Fibroblast of upper back skin (primary cell): ENCODE measurements around the gene INPP4B.
"Not testable (repeated sequence)": the region's sequence is repeated elsewhere in the genome, so short reads cannot be mapped to it uniquely, and the experiment has no call there.

ENCODE experiments used
- DNase-seq: peaks from one replicate; pipeline ENCODE4 v3.0.0-alpha.2; 2013

INPP4B gene

GRCh38 chr4:142539796-142540482 is 306.2 kb downstream of the INPP4B start:
- DNase-seq = no peak

GRCh38 chr4:142535009-142535408 is 311.1 kb downstream of the INPP4B start:
- no peak for DNase-seq

- DNase-seq = no peak
These were observed 314.0 kb downstream of the INPP4B start for GRCh38 chr4:142532054-142532453.

GRCh38 chr4:142530728-142531127 is 315.4 kb downstream of the INPP4B start:
- no peak for DNase-seq

GRCh38 chr4:142528433-142528832 is 317.7 kb downstream of the INPP4B start:
- no peak for DNase-seq

DNA sequence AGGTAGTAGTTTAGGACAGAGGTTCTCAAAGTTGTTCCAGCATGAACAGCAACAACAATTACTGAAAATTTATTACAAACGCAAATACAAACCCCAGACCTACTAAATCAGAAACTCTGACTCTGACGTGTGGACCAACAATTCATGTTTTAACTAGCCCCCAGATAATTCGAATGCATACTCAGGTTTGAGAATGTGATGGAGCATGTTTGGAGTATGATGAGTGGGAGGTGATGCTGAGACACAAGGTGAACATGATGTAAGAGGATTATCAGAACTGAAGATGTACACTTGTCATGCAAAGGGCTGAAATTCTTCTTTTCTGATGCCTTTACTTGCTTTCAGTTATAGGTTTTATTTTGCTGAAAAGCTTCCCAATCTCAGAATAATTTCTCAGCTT is 323.0 kb downstream of the INPP4B start:
- no peak for DNase-seq

- peak; percentile 17 for DNase-seq
These were observed 326.8 kb downstream of the INPP4B start for GRCh38 chr4:142519342-142519741.

DNA sequence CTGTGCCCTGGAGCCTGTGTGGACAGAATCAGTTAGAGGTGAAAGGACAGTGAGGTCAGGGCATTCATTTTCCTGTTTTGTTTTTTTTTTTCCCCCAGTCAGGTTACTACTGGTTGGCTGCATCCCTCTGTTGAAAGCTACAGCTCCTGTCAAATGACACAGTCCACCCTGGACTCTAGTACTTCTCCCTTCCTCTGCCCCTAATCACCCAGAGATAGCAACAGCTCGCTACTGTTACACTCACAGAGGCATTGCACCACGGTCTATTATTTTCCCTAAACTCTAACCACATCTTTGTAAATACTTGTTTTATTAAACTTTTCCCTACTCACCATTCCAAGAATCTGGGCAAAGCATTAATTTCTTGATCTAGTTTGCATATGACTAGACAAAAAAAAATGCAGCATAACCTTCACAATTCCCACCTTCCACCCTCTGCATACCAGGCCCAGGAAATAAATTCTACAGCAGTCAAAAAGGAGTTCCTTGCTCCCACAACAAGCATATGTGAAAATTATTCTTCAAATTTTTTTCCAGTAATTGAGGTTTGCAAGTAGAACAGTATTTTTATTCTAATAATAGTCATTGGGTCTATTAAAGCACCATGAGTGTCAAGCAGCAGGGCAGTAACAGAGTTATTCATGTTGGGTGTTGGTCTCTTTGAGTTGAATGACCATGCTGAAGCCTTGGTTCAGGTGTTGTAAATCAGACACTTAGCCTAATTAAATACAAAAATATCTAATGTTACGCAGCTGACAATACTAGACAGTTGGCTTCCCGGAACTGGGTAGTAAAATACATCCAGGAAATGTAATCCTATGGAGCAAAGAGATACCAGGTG is 329.2 kb downstream of the INPP4B start:
- peak; percentile 81 for DNase-seq

DNA sequence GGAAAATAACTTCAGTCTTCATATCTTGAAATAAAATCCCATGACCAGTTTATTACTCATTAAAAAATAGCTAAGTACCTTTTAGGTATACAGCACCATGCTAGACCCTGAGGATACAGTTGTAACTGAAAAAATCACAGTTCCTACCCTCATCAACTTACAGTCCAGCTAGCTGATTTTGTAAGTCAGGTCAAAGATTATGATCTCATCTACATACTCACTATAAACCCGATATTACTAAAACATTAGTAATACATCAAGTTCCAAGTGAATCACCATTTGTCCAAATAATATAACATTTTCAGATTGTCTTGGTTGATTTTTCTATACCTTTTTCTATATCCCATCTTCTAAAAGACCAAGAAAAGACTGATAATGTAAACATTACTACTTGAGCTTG is 333.9 kb downstream of the INPP4B start:
- DNase-seq = peak; percentile 6

DNA sequence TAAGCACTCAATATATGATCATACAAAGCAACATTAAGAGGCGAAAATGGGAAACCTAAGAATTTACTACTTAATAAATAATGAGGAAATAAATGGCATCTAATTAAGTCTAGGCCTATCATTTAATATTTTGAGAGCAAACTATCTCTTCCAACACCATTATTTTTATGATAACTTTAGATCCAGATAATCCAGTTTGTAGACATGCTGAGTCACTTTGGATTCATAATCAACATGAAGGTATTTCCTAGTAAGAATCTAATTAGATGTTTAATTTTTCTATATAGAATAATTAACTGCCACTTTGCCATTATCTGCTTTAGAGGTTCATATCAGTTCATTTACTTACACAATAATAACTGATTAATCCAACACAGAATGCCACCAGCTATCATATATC is 336.2 kb downstream of the INPP4B start:
- DNase-seq = no peak

- not testable (repeated sequence) for DNase-seq
These were observed 336.7 kb downstream of the INPP4B start for GRCh38 chr4:142509381-142509780.

DNA sequence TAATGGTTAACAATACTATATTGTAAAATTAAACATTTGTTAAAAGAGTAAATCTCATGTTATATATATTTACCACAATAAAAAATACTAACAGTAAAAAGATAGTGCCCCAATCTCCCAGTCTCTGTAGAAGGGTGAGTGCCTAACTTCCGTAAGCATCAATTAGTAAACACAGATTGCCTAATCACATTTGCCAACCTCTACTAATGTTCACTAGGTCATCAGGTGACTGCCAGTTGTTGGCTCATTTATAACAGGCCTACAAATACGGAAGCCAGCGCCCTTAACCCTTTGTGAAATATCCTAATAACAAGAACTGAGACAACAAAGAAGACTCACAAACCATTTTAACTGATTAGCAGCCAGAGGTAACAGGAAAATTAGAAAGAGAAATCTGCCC is 345.1 kb downstream of the INPP4B start:
- DNase-seq = no peak

GRCh38 chr4:142497606-142498005 is 348.5 kb downstream of the INPP4B start:
- DNase-seq = peak; percentile 23

DNA sequence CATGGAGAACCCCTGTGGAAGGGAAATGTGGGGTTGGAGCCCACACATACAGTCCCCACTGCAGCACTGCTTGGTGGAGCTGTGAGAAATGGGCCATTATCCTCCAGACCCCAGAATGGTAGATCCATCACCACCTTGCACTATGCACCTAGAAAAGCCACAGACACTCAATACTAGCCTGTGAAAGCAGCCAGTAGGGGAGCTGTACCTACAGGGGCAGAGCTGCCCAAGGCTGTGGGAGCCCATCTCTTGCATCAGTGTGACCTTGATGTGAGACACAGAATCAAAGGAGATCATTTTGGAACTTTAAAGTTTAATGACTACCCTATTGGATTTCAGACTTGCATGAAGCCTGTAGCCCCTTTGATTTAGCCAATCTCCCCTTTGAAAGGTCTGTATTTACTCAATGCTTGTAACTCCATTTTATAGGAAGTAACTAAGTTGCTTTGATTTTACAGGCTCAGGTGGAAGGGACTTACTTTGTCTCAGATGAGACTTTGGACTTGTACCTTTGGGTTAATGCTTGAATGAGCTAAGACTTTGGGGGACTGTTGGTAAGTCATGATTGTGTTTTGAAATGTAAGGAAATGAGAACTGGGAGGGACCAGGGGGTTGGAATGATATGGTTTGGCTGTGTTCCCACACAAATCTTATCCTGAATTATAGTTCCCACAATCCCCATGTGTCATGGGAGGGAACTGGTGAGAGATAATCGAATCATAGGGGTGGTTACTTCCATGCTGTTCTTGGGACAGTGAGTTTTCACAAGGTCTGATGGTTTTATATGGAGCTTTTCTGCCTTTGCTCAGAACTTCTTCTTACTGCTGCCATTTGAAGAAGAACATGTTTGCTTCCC is 352.6 kb downstream of the INPP4B start:
- DNase-seq = peak; percentile 41

- DNase-seq = no peak
These were observed 360.6 kb downstream of the INPP4B start for GRCh38 chr4:142485452-142485851.

DNA sequence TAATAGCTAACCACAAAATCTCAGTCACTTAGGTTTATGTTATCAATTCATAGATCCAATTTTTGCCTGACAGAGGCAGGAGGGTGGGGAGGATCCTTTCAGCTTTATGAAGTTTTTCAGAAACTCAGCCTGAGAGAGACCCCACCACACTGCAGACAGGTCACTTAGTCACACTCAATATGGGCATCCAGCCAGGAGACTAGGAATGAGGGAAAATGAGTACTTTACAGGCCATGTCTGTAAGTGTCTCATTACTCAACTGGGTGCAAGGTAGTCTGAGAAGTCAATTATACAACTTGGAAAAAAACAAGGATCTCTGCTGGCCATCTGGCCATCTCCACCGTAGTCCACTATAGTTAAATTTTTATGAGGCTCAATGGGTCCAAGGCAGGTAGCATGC is 365.9 kb downstream of the INPP4B start:
- peak; percentile 65 for DNase-seq

DNA sequence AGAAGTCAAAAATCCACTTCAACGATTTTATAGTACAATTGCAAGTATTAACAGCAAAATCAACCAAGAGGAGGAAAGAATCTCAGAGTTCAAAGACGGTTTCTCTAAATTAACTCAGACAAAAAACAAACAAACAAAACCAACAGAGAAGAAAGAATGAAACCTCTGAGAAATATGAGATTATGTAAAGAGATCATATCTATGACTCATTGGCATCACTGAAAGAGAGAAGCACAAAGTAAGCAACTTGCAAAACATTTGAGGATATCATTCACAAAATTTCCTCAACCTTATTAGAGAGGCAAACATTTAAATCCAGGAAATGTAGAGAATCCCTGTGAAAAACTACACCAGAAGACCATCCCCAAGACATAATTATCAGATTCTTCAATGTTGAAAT is 370.4 kb downstream of the INPP4B start:
- no peak for DNase-seq

GRCh38 chr4:142474398-142475087 is 371.6 kb downstream of the INPP4B start:
- no peak for DNase-seq

DNA sequence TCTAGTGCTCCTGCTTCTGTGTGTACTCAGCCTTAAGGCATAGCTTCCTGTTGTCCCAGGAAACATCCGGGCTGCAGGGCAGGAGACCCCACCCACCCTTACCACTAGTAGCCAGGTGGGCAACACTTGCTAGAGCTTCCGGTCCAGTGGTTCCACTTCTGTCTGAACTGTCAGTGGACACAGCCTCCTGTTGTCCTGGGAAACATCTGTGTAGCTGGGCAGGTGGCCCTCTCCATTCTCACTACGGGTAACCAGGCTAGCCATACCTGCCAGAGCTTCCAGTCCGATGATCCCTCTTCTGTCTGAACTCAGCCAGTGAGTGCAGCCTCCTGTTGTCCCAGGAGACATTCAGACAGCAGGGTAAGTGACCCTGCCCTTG is 372.2 kb downstream of the INPP4B start:
- DNase-seq = no peak

GRCh38 chr4:142473218-142473959 is 372.7 kb downstream of the INPP4B start:
- DNase-seq = no peak

- DNase-seq = no peak
These were observed 379.0 kb downstream of the INPP4B start for GRCh38 chr4:142467088-142467487.

GRCh38 chr4:142465526-142465925 is 380.6 kb downstream of the INPP4B start:
- DNase-seq = no peak
